Dermis microvascular lymphatic vessel endothelial cell (primary cell): ENCODE data around the gene C6orf163. TPM values are rescaled to one million over a fixed set of nuclear protein-coding genes. Genes with fewer than 3 reads are reported as not detected.

Source experiments
- DNase-seq, 2 donors: peaks; one replicate each; pipeline versions ENCODE4 v3.0.0 to v3.0.0-alpha.2; 2010; ENCODE audit warnings: low read depth in 2 of 2
- total RNA-seq: library from RNA; depleted of rRNA; stranded (reverse); fragments of >200 nt; gene quantifications from 2 replicates; pipeline ENCODE4 v1.2.1, GENCODE V29; 2014

C6orf163 gene
- total RNA-seq, 1 donor from 2014 or later = 0.26 TPM

DNA sequence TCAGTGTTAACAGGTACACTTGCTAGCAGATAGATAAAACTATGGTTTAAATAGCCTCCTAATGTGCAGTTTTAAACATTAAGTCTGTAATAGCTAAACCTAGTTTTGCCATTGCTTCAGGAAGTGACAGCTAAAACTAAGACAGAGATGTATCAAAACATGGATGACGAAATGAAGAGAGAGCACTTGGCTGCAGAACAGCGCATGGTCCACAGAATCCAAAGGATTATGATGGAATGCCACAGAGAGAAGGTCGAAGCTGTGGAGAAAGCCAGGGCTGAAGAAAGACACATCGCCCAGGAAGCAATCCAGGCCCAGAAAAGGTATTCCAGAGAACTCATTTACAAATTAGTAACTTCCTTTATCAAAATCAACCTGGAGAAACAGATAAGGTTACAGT, 11.6 kb downstream of the C6orf163 start:
- DNase-seq = no peak

DNA sequence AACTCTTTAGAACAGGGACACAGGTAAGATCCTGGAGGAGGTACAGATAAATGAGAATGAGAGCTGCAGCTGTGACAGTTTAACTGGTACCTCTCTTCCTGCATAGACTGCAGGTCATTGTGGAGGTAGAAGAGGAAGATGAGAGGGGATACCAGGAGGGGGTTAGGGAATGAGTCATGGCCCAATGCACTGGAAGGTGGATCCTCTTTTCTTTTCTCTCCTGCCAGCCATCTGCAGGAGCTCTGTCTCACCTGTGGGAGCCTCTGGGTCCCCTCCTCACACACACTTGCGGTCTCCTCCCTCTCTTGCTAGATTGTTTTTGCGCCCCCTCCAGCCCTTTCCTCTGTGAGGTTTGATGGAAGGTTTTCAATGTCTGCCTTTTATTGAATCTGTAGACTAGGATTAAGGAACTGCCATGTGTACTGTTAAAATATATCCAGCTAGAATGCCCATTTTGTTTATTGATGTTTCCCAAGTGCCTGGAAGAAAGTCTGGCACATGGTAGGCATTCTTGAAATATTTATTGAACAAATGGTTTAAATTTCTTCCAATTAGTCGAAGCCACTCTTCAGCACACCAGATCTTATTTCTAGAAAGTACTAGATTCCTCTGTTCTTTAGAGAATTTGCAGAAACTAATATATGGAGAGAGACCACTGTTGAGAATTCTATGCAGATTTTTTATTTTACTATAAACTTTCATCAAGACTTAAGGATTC, 13.0 kb downstream of the C6orf163 start:
- no peak for DNase-seq

DNA sequence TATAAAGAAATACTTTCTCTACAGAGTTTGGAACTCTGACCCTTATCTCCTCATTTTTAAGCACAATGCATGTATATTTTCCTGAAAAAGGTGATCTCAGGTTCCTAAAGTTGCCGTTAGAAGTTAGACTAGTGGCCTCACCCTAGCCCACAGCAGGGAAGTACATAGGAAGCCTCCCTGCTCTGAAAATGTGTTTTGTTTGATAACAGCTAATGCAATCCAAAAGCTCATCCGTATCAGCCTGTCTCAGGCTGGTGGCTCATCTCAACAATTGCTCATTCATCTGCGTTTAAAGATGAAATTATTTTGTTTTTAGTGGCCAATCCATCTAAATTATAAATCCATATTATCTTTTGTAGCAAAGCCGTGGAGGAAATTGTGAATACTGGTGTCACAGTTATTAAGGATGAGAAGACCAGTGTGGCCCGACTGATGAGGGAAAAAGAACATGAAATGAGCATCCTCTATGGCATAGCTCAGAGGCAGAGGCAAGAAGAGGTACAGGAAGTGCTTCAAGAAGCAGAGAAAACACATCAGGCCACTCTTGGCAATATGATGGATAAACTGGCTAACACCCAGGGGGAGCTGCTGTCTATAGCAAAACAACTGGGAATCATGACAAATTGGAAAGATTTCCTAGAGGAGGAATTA, 20.1 kb downstream of the C6orf163 start:
- no peak for DNase-seq

DNA sequence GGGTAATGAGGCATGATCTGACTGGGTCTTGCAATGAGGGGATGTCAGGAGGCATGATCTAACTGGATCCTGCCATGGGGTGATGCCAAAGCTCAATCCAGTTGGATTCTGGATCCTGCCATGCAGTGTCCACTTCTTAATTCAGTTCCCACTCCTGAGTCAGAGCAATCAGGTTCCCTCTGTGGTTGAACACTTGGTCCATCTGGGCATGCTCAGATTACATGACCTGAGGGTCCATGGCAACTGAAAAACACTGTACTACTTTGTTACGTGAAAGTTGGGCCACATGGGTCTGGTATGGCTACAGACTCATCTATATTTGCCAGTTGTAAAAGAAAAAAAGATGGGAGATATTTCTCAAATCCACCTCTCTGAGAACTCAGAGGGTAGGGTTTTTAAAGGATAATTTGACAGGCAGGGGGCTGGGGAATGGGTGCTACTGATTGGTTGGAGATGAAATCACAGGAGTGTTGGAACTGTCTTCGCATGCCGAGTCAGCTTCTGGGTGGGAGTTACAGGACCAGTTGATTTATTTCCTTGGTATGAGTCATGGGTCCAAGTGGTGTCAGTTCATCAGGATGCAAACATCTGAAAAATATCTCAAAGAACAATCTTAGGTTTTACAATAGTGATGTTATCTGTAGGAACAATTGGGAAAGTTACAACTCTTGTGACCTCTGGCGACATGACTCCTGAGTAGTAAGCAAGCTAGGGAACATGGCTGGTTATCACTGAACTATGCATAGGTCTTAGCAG, 21.6 kb downstream of the C6orf163 start:
- DNase-seq = no peak

DNA sequence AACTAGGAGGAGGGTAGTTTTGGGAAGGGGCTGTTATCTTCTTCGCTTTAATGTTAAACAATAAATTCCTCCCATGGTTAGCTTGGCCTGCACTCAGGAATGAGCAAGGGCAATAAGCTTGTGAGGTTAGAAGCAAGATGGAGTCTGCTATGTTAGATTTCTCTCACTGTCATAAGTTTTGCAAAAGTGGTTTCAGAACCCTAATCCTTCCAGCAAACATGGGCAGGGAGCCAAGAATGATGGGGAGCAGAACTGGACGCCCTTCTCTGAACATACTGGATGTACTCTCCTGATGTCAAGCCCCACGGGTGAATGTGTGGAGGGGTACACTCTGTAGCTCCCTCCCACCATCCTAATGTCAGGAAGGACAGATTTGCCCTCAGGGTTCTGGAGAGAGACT, 22.3 kb downstream of the C6orf163 start:
- no peak for DNase-seq

DNA sequence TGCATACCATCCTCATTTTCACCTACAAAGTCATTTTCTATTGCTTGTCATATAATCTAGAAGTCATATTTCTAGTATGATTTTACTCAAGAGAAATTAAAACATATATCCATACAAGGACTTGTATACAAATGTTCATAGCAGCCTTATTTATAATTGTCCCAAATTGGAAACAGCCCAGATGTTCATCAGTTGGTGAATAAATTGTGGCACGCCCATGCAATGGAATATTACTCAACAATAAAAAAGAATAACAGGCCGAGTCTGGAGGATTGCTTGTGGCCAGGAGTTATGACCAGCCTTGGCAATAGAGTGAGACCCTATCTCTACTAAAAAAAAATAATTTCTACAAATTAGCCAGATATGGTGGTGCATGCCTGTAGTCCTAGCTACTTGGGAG, 28.8 kb downstream of the C6orf163 start:
- no peak for DNase-seq

DNA sequence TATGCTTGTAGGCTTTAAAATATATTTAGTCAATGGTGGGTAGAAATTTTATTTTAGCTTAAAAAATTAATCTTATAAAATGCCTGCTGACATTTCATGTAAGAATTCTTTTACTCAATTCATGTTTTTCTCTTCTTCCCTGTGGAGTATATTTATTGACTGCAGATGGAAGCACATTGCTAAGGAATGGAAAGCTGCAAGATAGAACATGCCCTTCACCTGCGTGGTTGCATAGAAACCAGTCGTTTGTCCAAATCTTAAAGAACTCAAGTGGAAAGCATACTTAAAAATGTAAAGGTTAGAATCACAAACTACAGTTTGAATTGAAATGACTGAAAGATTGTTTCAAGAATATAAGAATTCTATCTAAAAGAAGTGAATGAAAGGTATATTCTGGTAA, 30.7 kb downstream of the C6orf163 start:
- no peak for DNase-seq

DNA sequence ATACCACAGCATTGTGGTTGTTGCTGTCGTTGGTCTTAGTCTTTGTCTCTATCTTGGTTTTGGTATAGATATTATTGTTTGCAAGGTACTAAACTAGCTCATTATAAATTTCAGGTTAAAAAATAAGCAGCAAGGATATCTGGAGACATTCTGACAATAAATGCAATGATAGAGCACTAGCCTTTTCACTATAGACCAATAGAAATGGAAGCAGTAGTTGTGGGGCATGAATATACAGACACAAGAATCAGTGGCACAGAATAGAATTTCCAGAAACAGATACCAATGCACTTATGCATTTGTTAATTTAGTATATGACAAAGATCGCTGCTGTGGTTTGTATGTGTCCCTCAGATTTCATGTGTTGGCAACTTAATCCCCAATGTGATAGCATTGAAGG, 32.0 kb downstream of the C6orf163 start:
- no peak for DNase-seq

DNA sequence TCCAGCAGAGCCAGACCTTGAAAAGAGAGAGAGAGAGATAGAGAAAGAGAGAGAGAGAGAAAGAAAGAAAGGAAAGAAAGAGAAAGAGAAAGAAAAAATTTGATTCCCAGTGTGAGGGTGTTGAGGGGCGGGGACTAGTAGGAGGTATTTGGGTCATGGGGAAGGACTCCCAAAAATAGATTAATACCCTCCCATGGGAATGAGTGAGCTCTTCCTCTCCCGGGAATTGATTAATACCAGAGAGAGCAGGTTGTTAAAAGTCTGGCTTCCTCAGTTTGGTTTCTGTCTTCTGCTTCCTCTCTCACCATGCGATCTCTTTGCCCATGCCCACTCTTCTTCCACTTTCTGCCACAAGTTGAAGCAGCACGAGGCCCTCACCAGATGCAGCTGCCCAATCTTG, 34.3 kb downstream of the C6orf163 start:
- no peak for DNase-seq

DNA sequence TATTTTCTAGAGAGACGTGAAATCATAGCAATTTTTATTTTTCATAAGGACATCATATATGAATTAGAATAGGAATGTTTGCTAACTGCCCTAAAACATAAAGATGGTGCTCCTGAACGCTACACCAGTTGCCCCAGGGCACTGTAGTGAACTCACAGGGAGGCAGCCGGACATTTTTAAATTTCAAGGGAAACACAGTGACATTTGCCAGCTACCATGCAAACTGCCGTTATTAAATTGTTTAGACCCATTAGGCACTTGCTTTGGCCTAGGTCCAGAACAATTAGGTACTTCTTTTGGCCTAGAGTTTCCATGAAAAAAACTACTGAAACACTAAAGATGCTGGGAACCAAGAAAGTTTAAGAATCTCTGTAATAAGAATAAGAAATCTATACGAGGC, 38.2 kb downstream of the C6orf163 start:
- no peak for DNase-seq

DNA sequence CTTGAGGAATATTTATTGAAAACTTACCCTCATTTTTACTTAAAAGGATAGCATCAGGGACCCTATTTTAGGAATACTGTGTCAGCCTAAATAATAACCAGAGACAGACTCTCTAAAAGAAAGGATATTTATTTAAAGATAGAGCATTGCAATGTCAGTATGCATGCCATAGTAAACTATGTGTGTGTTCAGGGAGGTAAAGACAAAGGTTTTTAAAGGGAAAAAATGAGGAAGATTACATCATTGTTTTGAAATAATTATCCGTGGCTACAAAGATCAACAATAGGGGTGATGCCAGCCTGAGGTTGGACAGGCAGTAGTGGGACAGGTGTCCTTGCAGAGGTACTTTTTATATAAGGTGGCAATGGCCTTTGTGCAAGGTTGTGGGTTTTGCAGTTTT, 39.4 kb downstream of the C6orf163 start:
- DNase-seq = no peak

DNA sequence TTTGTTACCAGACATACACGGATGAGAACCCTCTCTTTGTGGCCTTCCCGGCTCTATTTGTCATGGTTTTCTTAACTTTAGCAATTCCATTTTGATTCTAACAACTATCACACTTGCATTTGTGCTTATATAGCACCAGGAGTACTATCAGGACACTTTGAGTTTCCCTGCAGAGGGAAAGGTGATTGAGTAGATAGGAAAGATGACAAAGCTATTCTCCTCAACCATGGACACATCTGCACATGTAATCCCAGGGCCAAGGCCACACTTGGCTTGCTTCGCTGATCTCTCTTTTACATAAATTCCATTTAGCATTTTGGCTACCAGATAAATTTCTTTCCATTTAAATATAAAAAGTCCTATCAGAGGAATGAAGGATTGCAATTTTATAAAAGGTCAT, 39.8 kb downstream of the C6orf163 start:
- no peak for DNase-seq

DNA sequence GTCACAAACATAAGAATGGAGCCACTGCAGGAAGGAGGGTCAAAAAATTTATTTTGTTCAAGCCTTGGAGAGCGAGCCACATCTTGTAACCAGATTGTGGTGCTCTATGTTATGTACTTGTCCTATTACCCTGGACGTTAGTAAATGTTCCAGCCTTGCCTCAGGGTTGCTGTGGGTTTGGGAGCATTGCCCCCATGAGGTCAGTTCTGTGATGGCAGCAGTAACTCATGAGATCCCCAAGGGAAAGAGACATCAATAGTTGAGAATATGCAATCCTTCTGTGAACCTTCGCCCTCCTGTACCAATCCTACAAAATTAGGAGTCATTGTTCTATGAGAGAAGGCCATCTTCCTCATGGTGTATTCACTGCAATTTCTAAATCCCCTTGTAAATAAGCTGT, 46.7 kb downstream of the C6orf163 start:
- peak; percentile 7 to 33 for DNase-seq

DNA sequence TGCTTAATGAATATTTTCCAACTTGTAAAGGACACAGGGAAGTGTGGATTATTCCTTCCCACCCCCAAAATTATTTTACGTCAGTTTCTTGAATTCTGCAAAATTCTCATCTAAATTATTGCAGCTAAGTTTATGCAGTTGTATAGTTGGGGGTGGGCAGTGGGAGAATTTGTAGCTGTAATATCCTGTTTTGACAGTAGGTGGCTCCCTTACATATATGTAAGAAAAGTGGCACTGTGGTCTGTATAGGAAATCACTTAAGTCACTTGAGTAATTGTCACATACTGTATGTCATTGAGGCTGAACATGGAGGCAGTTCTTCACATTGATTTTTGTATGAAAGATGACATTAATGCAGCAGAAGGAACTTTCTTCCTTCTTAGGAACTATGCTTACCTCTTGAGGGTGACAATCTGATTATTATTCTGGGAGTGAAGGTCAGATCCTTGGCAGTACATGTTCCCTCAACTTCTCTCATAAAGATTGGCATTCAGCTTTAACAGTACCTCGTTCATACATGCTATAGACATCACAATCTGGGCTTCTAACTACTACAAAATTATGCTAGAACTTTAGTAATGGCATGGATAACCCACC, 48.5 kb downstream of the C6orf163 start:
- peak; percentile 72 to 83 for DNase-seq

DNA sequence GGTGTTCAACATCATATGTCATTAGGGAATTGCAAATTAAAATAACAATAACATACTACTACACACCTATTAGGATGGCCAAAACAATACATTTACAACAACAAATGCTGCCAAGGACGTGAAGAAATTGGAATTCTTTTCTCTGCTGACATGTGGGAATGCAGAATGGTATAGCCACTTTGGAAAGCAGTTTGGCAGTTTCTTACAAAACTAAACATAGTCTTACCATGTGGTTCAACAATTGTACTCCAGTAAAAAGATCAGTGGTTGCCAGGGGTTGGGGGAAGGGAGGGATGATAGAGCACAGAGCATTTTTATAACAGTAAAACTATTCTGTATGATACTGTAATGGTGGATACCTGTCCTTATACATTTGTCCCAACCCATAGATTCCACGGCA, 50.8 kb downstream of the C6orf163 start:
- no peak for DNase-seq

DNA sequence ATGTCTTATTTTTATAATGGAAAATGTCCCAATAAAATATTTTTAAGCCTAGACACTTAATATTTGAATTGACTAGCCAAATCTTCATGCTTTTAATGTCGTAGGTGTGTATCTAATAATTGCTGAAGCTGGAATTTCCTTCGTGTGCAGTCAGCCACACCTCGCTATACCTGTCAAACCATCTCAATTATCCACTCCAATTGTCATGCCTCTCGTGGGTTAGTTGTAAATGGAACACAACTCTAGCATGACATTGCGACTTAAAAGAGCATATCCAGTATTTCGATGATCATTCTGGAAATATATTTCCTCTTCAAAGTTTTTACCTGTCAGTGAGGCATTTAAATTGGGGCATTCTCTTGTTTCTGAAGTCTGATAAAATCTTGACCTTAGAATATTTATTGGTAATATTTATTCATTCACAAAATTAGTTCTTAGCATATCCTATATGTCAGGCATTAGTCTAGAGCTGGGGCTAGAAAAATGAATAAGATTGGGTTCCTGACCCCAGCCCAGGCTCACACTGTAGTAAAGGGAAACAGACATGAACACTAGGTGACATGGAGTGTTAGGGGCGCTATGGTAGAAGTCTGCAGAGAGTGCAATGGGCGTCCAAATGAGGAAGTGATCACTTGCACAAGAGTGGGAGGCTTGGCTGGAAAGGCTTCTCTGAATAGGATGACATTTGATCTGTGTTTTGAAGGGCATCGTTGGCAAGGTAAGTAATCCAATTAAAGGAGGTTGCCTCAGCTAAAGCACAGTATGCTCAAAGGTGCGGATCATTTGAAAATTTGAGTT, 52.2 kb downstream of the C6orf163 start:
- DNase-seq = no peak

DNA sequence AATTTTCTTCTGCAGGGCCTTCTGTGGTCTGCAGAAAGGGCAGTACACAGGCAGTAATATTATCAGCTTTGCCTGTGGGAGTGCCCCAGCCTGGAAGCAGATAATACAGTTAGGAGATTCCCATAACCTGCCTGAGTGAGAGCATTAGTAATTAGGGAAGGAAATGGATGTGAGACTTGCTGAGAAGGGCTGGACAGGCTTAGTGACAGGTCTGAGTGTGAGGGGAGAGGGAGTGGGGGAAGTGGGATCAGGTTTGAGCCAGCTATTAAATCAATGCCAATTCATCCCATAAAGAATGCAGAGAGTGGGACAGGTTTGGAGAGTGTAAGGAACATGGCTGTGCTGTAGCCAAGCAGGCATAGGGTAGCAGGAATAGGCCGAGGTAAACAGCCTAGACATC, 53.0 kb downstream of the C6orf163 start:
- DNase-seq = no peak

DNA sequence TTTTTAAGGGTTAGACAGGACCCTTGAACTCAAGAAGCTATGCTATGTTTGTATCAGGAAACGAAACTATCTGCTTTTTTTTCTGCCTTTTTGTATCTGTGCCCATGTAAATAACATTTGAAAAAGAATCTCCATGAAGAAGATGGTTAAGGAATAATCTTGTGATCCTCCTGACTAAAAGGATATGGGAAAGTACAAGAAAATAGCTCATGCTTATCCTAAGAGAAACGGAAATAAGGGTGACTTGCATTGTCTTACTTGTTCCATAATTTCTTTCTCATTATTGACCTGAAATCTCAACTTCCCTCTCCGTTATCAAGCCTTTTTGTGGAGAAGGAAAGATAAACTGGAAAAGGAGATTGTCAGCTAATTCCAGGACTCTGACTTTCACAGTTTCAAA, 57.2 kb downstream of the C6orf163 start:
- DNase-seq = no peak

DNA sequence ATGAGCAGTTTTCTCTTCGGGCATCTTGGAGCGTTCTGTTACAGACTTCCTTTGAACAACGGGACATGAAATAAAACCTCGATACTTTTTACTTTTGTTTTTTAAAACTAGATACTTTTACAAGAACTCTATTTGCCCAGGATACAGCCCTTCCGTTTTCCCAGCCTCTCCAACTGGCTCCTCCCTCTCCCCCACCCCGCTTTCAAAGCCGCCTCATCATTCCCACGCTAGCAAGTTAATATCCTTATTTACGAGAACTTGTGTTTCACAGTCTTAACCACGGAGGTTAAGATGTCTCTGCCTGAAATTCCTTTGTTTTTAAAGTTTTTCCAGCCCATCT, 62.9 kb downstream of the C6orf163 start:
- peak; percentile 24 to 47 for DNase-seq

DNA sequence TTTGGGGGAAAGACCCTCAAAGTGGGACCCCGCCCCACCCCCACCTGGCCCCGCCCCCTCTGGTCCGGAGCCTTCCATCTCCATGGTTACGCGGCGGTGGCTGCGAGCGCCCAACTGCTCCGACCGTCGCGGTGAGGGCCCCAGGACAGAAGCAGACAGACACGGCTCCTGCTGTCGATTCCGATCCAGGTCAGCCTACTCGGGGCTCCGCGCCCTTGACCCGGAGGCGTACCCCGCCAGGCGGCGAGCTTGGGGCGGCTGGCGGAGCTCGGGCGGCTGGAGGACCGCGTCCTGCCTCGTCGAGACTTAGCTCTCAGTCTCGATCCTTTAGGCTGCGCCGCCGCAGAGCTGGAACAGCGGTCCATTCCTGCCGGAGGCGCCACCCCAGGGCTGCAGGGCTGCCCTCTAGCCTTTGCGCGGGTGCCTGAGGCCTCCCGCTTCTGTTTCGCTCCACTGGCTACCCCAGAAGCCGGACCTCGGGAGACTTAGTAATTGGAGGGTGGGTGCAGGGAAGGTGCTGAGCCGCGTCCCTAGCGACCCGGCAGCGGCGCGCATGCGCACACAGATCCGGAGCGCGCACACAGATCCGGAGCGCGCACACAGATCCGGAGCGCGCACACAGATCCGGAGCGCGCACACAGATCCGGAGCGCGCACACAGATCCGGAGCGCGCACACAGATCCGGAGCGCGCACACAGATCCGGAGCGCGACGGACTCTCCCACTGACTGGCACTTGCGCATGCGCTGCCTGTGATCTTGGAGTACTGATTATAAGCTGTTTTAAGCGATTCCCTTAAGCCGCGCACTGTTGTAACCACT, 63.5 kb downstream of the C6orf163 start, which contains the start of gene CFAP206:
Gene CFAP206, plus strand, starts transcription at position 72 of the 820 bp plus-strand sequence. CDS start 1,868 bp downstream, outside the sequence.
- peak; percentile 67 to 87 for DNase-seq
